GM18499 (cell line): ENCODE results near the gene SLC43A1.

Experiments
- ATAC-seq: cut with Tn5 transposase; IDR thresholded peaks from one replicate; pipeline ENCODE4 v1.9.1; 2021; ENCODE audit warnings: moderate number of reproducible peaks; ENCODE audit not compliant: insufficient read depth, unreplicated experiment

Gene SLC43A1

DNA sequence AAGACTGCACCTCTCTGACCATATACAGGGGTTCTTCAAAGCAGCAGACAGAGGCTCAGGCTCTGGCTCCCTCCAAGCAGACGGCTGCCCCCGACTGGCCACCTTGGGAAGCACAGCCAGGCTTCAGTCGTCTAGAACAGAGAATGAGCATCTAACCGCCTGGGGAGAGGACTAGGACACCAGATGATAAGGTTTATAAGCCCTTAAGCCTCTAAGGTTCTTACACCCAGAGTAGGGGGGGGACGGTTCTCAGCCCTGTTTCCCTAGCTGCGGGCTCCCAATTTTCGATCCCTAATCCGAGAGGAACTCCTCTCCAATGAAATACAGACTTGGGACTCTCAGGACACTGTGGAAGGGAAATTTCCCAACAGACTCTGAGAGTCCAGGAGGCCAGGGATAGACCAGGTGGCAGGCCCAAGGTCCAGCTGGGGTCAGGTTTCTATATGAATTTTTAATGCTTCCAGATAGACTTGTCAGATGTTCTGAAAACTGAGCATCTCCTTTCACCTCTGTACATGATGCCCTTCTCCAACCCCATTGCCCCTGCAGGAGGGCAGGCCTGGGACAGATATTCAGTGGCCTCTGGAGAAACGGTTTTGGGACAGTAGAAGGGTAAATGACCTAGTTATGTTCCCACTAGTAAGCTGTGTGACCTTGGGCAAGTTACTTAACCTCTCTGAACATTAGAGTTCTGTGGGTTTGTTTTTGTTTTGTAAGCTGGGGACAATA lies 34.9 kb downstream of the SLC43A1 start:
- ATAC-seq, result no peak

DNA sequence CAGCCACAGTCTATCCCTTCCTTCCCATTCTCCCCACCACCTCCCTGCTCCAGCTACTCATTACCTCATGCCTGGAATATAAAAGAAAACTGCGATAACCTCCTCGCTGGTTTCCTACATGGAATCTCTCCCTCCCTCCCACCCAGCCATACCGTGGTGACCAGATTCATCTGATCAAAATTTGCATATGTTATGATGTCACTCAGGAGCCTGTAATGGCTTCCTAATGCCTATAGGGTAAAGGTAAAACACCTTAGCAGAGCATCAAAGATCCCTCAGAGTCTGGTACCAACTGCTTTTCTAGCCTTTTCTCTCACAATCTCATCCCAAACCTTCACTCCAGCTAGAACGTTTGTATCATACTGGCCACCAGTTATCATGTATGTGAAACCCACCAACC lies 35.6 kb downstream of the SLC43A1 start:
- no peak for ATAC-seq

DNA sequence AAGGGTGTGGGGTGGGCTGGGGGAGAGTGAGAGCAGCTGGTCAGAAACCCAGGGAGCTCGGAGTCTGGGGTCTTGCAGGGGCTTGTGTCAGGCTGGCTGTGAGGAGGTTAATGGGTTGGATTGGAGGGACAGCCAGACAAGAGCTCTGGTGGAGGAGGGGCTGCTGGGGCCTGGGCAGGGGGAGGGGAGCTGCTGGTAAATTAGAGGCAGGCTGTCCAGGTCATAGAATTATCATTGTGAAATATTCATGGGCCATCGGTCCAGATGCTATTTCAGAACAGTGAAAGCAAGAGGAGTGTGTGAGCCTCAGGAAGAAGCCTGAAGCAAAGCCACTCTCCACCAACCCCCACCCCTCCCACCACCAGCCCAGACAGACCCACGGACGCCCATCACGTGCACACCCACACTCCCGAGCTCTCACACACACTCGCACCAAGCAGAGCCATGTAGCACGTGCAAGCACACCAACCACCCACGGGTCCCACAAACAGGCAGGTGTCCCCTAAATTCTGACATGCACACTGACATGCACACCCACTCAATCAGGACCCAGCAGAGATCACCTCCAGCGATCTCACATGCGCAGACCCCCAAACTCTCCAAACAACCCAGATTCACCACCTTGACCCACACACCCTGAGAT lies 36.4 kb downstream of the SLC43A1 start:
- no peak for ATAC-seq

DNA sequence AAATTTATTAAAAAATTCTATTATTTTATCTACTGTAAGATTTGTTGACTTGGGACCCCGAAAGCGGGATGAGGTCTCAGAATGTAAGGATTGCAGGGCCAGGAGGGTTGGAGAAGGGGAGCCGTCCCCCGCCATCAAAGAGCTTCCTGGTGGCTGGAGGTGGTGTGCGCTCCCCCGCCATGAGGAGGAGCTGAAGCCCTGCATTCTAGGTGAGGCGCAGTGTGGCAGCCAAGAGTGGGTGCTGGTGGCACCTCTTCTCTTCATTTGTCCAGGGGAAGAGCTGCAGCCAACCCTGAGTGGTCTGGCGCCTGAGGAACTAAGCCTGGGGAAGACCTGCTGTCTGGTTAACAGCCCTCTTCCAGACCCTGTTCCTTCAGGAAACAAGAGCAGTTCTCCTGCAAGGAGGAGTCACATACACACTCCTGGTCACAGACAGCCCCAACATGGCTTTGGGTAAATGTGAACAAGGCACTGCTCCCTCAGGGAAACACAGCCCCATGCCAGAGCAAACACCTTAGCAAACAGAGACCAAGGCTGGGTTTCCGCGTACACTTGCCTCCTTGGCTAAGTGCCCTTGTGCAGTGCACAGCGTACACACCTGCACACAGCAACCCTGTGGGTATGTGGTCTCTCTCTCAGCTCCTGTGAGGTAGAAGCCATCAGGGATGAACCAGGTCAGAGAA lies 37.9 kb downstream of the SLC43A1 start:
- ATAC-seq, result no peak

GRCh38 chr11:57476757-57477506 lies 38.6 kb downstream of the SLC43A1 start:
- no peak for ATAC-seq

DNA sequence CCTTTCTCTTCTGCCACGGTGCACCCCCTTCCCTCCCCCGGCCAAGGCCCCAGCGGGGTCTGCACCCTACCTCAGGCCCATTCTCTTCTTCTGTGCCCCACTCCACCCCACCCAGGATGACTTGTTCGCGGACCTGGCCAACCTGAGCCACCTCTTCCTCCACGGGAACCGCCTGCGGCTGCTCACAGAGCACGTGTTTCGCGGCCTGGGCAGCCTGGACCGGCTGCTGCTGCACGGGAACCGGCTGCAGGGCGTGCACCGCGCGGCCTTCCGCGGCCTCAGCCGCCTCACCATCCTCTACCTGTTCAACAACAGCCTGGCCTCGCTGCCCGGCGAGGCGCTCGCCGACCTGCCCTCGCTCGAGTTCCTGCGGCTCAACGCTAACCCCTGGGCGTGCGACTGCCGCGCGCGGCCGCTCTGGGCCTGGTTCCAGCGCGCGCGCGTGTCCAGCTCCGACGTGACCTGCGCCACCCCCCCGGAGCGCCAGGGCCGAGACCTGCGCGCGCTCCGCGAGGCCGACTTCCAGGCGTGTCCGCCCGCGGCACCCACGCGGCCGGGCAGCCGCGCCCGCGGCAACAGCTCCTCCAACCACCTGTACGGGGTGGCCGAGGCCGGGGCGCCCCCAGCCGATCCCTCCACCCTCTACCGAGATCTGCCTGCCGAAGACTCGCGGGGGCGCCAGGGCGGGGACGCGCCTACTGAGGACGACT lies 39.3 kb downstream of the SLC43A1 start:
- ATAC-seq, result no peak

DNA sequence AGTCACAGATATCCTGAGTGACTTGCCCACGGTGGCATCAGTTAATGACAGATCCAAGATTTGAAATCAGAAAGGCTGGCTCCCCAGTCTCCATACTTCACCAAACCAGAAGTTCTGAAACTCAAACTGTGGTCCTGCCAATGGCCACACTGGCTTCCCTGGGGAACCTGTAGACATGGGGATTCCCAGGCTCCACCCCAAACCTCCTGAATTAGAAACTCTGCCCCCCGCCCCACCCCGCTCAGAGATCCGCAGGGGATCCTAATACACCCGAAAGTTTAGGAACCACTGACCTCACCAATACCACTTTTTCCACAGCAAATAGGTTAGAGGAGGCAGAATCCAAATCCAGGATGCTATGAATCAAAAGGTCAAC lies 39.8 kb downstream of the SLC43A1 start:
- ATAC-seq, result no peak

DNA sequence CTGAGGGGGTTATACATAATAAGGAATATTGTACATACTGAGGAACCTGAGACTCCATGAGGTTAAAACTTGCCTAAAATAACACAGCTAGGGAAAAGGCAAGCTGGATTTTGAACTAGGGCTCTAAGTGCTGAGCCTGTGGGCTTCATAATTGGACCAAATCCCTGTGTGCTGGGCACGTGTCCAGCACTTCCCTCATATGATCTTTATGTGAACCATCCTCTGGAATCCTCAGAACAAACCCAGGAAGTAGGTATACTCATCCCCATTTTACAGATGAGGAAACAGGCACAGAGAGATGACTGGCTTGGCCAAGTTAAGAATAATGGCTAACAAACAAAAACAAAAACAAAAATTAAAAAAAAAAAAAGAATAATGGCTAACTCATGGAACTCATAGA lies 40.3 kb downstream of the SLC43A1 start:
- ATAC-seq, result no peak

- ATAC-seq, result no peak
Measured at GRCh38 chr11:57474803-57475115, 40.7 kb downstream of the SLC43A1 start.

DNA sequence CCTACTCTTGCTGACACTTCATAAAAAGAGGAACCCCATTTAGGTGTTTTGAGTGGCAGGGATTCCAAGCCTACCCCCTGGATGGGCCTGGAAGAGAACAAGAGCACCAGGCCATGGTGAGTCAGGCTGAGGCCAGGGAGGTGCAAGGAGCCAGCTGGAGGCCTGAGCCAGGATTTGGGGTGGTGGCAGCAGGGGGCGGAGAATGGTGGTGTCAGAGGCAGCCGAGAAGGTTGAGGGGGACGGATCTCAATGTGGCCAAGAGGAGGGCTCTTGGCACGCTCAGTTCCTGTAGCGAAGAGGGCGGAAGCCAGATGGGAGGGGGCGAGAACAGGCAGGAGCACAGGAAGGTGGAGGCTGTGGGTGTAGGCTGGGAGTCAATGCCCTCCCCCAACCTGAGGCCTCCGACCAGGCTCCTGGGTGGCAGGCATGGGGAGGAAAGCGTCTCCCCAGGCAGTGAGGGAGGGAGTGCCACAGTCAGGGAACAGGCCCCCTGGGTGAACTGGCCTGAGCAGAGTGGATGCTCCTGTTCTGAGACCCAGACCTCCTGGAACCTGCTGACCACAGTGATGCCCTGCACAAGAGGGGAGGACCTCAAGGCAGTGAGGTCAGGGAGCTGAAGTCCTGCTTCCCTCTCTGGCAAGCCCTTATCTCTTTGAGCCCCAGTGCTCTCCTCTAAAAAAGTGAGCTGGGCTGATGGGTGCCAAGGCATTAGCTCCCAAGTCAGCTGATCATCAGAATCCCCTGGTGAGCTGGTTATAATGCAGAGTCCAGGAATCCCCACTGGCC lies 41.3 kb downstream of the SLC43A1 start:
- no peak for ATAC-seq

DNA sequence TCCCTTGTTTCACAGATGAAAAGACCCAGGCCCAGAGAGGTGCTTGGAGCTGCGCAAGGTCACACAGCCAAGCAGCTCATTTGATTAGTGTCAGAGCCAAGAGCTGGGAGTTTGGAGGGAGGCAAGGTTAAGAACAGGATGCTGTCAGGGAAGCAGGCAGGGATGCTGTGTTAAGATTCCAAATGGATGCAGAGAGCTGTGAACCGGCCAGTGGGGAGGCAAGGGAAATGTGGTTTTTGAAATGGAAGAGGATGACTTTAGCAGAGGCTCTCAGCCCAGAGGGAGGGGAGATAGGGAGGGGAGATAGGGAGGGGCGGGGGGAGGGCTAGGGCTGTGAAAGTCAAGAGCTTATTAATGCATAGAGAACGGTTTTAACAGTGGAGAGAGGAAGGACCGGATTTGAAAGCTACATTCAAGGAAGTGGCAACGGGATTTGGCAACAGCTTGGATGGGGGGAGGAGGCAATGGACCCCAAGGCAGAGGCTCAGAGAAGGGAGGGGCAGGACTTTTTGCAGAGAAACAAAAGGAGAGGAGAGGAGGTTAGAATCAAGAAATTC lies 42.1 kb downstream of the SLC43A1 start:
- no peak for ATAC-seq

GRCh38 chr11:57471496-57471895 lies 44.0 kb downstream of the SLC43A1 start:
- no peak for ATAC-seq

- no peak for ATAC-seq
Measured at GRCh38 chr11:57469268-57469667, 46.2 kb downstream of the SLC43A1 start.

DNA sequence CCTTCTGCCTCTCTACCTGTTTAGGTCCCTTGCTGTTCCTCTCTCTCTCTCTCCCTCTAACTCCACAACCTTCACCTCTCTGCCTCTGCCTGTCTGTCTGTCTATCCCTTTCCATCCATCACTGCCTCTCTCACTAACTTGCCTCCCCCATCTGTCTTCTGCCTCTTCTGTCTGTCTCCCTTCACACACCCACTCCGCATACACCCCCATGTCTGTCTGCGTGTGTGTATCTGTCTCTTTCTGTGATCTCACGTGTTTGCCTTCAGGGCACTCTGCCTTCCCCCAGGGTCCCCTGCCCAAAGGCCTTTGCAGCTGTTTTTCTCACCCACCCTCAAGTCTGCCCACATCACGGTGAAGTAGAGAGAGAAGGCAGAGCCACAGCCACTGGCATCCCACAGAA lies 47.2 kb downstream of the SLC43A1 start:
- no peak for ATAC-seq

- ATAC-seq, result no peak
Measured at GRCh38 chr11:57467508-57468157, 47.9 kb downstream of the SLC43A1 start.

GRCh38 chr11:57466680-57467079 lies 48.8 kb downstream of the SLC43A1 start:
- no peak for ATAC-seq

DNA sequence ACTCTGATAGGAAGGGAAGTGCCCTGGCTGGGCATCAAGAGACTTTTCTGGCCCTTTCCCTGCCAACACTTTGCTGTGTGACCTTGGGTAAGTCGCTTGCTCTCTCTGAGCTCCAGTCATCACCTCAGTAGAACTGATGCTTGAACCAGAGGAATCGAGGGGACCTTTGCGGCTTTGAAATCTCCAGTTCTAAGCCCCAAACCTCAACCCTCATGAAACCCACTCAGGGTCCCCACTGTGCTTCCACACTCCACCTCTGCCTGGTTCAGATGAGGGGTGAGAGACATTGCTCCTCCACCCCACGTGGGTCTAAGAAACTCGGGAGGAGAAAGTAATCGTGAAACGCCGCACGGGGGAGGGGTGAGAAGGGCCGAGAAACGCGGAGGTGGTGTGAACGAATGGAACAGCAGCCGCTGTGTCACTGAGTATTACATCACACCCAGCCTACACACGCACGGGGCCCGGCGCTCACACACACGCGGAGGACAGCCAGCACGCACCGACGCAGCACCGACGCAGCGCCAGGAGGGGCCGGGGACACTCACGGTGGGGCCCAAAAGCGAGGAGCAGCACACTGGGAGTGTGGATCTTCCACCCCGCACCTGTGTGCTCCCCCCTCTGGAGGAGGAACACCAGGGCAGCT lies 50.8 kb downstream of the SLC43A1 start:
- ATAC-seq, result no peak
